Fibroblast of lung (primary cell): ENCODE data around the gene IRF5.

Experiments
- EZH2 ChIP-seq: IDR thresholded peaks from 2 replicates; pipeline ENCODE4 v1.5.1; 2012; ENCODE audit warnings: low read length, control low read depth, mild to moderate bottlenecking; ENCODE audit errors: missing control alignments
- TF ChIP-seq, protein P1 (sequence below), 2 donors: IDR thresholded peaks in 1 of 2; conservative IDR thresholded peaks in 1 of 2; 1 replicate in 1 of 2; 2 replicates in 1 of 2; pipeline ENCODE4 v1.5.1; 2011 to 2012; ENCODE audit warnings: low read length in 2 of 2, control low read depth in 1 of 2, inconsistent platforms in 1 of 2, low read depth in 1 of 2, mild to moderate bottlenecking in 1 of 2

- TF ChIP-seq, protein P1, sequence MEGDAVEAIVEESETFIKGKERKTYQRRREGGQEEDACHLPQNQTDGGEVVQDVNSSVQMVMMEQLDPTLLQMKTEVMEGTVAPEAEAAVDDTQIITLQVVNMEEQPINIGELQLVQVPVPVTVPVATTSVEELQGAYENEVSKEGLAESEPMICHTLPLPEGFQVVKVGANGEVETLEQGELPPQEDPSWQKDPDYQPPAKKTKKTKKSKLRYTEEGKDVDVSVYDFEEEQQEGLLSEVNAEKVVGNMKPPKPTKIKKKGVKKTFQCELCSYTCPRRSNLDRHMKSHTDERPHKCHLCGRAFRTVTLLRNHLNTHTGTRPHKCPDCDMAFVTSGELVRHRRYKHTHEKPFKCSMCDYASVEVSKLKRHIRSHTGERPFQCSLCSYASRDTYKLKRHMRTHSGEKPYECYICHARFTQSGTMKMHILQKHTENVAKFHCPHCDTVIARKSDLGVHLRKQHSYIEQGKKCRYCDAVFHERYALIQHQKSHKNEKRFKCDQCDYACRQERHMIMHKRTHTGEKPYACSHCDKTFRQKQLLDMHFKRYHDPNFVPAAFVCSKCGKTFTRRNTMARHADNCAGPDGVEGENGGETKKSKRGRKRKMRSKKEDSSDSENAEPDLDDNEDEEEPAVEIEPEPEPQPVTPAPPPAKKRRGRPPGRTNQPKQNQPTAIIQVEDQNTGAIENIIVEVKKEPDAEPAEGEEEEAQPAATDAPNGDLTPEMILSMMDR (conservative IDR thresholded peaks at IDR 0.05 in 1 of 2, IDR thresholded peaks at IDR 0.05 in 1 of 2; ENCODE audit: low read depth in 1 of 2, low read length in 2 of 2) = no peak
- TF ChIP-seq EZH2 = no peak
These were observed 31.5 kb upstream of the IRF5 start for GRCh38 chr7:128906001-128906765.
